Gastrocnemius medialis (tissue), 4 donors: ENCODE results near the gene SHROOM3. TPM values are rescaled to one million over a fixed set of nuclear protein-coding genes. Genes with fewer than 3 reads are reported as not detected.

Experiments used
- ATAC-seq, 2 donors: fragments of 150-250 bp; one replicate each; pipeline ENCODE4 v1.9.1; 2016
- DNase-seq, 2 donors: peaks; one replicate each; pipeline ENCODE4 v3.0.0-alpha.2; 2019
- H3K27ac ChIP-seq, 4 donors: fragments of 200-600 bp; sonication (generic); 1 replicate in 1 of 4; 2 replicates in 3 of 4; pipeline ENCODE4 v1.5.1; 2016 to 2018; ENCODE audit warnings: mild to moderate bottlenecking in 2 of 4, moderate library complexity in 1 of 4
- H3K27me3 ChIP-seq, 3 donors: fragments of 200-600 bp; sonication (generic) in 2 of 3; 1 replicate in 1 of 3; 2 replicates in 2 of 3; pipeline versions ENCODE4 v1.5.1 to v1.6.0; 2016 to 2019; ENCODE audit warnings: mild to moderate bottlenecking in 1 of 3, moderate library complexity in 1 of 3
- H3K36me3 ChIP-seq, 2 donors: fragments of 200-600 bp; sonication (generic) in 1 of 2; one replicate each; pipeline ENCODE4 v1.5.1; 2017 to 2018
- H3K4me1 ChIP-seq, 2 donors: fragments of 200-600 bp; sonication (generic) in 1 of 2; one replicate each; pipeline ENCODE4 v1.5.1; 2016 to 2017; ENCODE audit warnings: mild to moderate bottlenecking in 2 of 2
- H3K4me3 ChIP-seq, 4 donors: fragments of 200-600 bp; sonication (generic) in 3 of 4; 1 replicate in 1 of 4; 2 replicates in 3 of 4; pipeline ENCODE4 v1.5.1; 2016 to 2019; ENCODE audit warnings: mild to moderate bottlenecking in 2 of 4
- H3K9me3 ChIP-seq, 3 donors: fragments of 200-600 bp; sonication (generic) in 2 of 3; 1 replicate in 1 of 3; 2 replicates in 2 of 3; pipeline ENCODE4 v1.5.1; 2016 to 2019
- CTCF ChIP-seq, 5 experiments: fragments of 450-650 bp in 3 of 5; fragments of 200-600 bp in 2 of 5; sonication (generic) in 2 of 5; IDR thresholded peaks in 4 of 5; conservative IDR thresholded peaks in 1 of 5; 1 replicate in 4 of 5; 2 replicates in 1 of 5; pipeline ENCODE4 v1.5.1; 2016 to 2019; ENCODE audit warnings: antibody characterized with exemption in 5 of 5, mild to moderate bottlenecking in 3 of 5, moderate library complexity in 3 of 5
- POLR2A ChIP-seq, 2 donors: fragments of 450-650 bp; IDR thresholded peaks; one replicate each; pipeline ENCODE4 v1.6.1; 2017; ENCODE audit warnings: antibody characterized with exemption in 2 of 2, mild to moderate bottlenecking in 2 of 2, moderate library complexity in 2 of 2
- in situ Hi-C, 4 donors: fragments of 200-750 bp; cut with MboI; loops; one replicate each; pipeline versions ENCODE4 v1.15.0 to v1.8.0; 2017; ENCODE audit warnings: low sequenced_read_pairs in 4 of 4
- intact Hi-C: fragments of 100-400 bp; cut with DNase I; formaldehyde crosslinking; loops from one replicate; pipeline ENCODE4 v1.15.1; 2023; ENCODE audit warnings: low total_unique reads
- total RNA-seq, 4 donors: library from RNA; depleted of rRNA; stranded (reverse); fragments of >200 nt; gene quantifications; one replicate each; pipeline versions ENCODE4 v1.1.0 to v1.2.3, GENCODE V29; 2016

Gene SHROOM3
- total RNA-seq, 4 donors from 2014 or later = 0.20 to 1.7 (median 0.98) TPM

- in situ Hi-C loops (no loop called here), intact Hi-C loops (no loop called here)
- ATAC-seq (no peak), DNase-seq (no peak)
- Histone ChIP-seq H3K27me3 (no peaks in the 10 kb centered on the region), H3K27ac (no peak overlapping the region), H3K9me3 (no peaks in the 10 kb centered on the region), H3K4me3 (no peak overlapping the region), H3K4me1 (no peaks in the 10 kb centered on the region), H3K36me3 (no peaks in the 10 kb centered on the region)
- TF ChIP-seq CTCF (IDR thresholded peaks at IDR 0.05 in 4 of 5, conservative IDR thresholded peaks at IDR 0.05 in 1 of 5) = no peak
- no peak for TF ChIP-seq POLR2A (IDR thresholded peaks at IDR 0.05)
Observed at GRCh38 chr4:76654084-76654483, 219.1 kb downstream of the SHROOM3 start.

- Histone ChIP-seq H3K27me3 (no peaks in the 10 kb centered on the region), H3K4me3 (no peak overlapping the region), H3K9me3 (no peaks in the 10 kb centered on the region), H3K27ac (no peak overlapping the region), H3K36me3 (no peaks in the 10 kb centered on the region), H3K4me1 (no peaks in the 10 kb centered on the region)
- intact Hi-C loops (no loop called here), in situ Hi-C loops (no loop called here)
- ATAC-seq (no peak), DNase-seq (no peak)
- TF ChIP-seq POLR2A (IDR thresholded peaks at IDR 0.05) = no peak
- TF ChIP-seq CTCF (IDR thresholded peaks at IDR 0.05 in 4 of 5, conservative IDR thresholded peaks at IDR 0.05 in 1 of 5) = no peak
Observed at GRCh38 chr4:76654791-76655190, 219.8 kb downstream of the SHROOM3 start.

- DNase-seq (no peak), ATAC-seq (no peak)
- Histone ChIP-seq H3K27me3 (no peaks in the 10 kb centered on the region), H3K9me3 (no peaks in the 10 kb centered on the region), H3K36me3 (no peaks in the 10 kb centered on the region), H3K27ac (no peak overlapping the region), H3K4me3 (no peak overlapping the region), H3K4me1 (no peaks in the 10 kb centered on the region)
- intact Hi-C loops = no loop called here
- in situ Hi-C loops = no loop called here
- no peak for TF ChIP-seq POLR2A (IDR thresholded peaks at IDR 0.05)
- no peak for TF ChIP-seq CTCF (IDR thresholded peaks at IDR 0.05 in 4 of 5, conservative IDR thresholded peaks at IDR 0.05 in 1 of 5)
Observed at GRCh38 chr4:76655566-76656479, 220.8 kb downstream of the SHROOM3 start.

GRCh38 chr4:76657443-76657842, 222.4 kb downstream of the SHROOM3 start:
- in situ Hi-C loops = no loop called here
- H3K27me3 ChIP-seq = no peaks in the 10 kb centered on the region
- H3K9me3 ChIP-seq = no peaks in the 10 kb centered on the region
- no peaks in the 10 kb centered on the region for H3K4me1 ChIP-seq
- no peak overlapping the region for H3K27ac ChIP-seq
- no peak overlapping the region for H3K4me3 ChIP-seq
- ATAC-seq (no peak), DNase-seq (no peak)
- H3K36me3 ChIP-seq = no peaks in the 10 kb centered on the region
- intact Hi-C loops = no loop called here
- TF ChIP-seq POLR2A (IDR thresholded peaks at IDR 0.05) (no peak), CTCF (IDR thresholded peaks at IDR 0.05 in 4 of 5, conservative IDR thresholded peaks at IDR 0.05 in 1 of 5) (no peak)
